ENCODE results near the gene NAALADL2. TPM values are rescaled to one million over a fixed set of nuclear protein-coding genes. Genes with fewer than 3 reads are reported as not detected.

NAALADL2 gene
- polyA plus RNA-seq, 2 of the 4 experiments (the other 2 are of a cell fraction): 0.09 to 0.28 TPM

DNA sequence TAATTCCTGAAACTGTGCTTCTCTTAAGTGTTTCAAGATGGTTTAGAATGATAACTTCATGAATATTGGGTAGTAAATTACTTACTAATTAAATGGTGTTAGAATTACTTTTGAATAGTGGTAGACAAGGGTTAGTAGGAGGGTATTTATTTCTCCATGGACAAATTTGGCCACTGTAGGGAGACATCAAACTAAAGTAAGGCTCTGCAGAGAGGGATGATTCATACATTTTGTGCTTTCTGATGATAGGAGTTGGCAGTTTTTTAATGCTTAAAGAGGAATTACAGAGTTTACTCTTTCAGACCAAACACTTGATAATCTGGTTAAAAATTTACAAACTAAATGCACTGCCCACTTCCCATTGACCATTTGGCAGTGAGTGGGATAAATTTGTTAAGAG lies 127.6 kb downstream of the NAALADL2 start:
- DNase-seq (ENCODE audit: low read depth in 1 of 2, low spot score in 1 of 2) (no peak), ATAC-seq (no peak), FAIRE-seq (no peak)
- no peaks in the 10 kb centered on the region for H3K4me1 ChIP-seq
- no peak overlapping the region for H3K27ac ChIP-seq
- CTCF ChIA-PET: no interaction called here
- no peaks in the 10 kb centered on the region for H3K9me3 ChIP-seq
- POLR2A ChIA-PET: no interaction called here
- no peak overlapping the region for H3K4me3 ChIP-seq
- TF ChIP-seq MAFK (IDR thresholded peaks at IDR 0.05; ENCODE audit: partially characterized antibody): no peak
- TF ChIP-seq RFX5 (IDR thresholded peaks at IDR 0.05): no peak
- no peak for TF ChIP-seq BHLHE40 (IDR thresholded peaks at IDR 0.05; ENCODE audit: low read depth, low read length)
- TF ChIP-seq KDM1A (IDR thresholded peaks at IDR 0.05; ENCODE audit: low read depth): no peak
- no peak for TF ChIP-seq MYC (IDR thresholded peaks at IDR 0.05; ENCODE audit: borderline replicate concordance, low read length)
- no peak for TF ChIP-seq CBX2 (IDR thresholded peaks at IDR 0.05; ENCODE audit: borderline replicate concordance, low read depth)
- TF ChIP-seq, protein P1, sequence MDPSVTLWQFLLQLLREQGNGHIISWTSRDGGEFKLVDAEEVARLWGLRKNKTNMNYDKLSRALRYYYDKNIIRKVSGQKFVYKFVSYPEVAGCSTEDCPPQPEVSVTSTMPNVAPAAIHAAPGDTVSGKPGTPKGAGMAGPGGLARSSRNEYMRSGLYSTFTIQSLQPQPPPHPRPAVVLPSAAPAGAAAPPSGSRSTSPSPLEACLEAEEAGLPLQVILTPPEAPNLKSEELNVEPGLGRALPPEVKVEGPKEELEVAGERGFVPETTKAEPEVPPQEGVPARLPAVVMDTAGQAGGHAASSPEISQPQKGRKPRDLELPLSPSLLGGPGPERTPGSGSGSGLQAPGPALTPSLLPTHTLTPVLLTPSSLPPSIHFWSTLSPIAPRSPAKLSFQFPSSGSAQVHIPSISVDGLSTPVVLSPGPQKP (IDR thresholded peaks at IDR 0.05; ENCODE audit: low read depth, low read length): no peak
- TF ChIP-seq, protein P2, sequence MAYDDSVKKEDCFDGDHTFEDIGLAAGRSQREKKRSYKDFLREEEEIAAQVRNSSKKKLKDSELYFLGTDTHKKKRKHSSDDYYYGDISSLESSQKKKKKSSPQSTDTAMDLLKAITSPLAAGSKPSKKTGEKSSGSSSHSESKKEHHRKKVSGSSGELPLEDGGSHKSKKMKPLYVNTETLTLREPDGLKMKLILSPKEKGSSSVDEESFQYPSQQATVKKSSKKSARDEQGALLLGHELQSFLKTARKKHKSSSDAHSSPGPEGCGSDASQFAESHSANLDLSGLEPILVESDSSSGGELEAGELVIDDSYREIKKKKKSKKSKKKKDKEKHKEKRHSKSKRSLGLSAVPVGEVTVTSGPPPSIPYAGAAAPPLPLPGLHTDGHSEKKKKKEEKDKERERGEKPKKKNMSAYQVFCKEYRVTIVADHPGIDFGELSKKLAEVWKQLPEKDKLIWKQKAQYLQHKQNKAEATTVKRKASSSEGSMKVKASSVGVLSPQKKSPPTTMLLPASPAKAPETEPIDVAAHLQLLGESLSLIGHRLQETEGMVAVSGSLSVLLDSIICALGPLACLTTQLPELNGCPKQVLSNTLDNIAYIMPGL (CRISPR knock-in tag; IDR thresholded peaks at IDR 0.05; ENCODE audit: borderline replicate concordance): no peak
- no peak for TF ChIP-seq ZNF302 (CRISPR knock-in tag; IDR thresholded peaks at IDR 0.05)
- TF ChIP-seq SREBF2 (IDR thresholded peaks at IDR 0.05): no peak
- TF ChIP-seq PHF8 (IDR thresholded peaks at IDR 0.05; ENCODE audit: borderline replicate concordance, low read depth): no peak
- no peak for TF ChIP-seq TP53 (CRISPR knock-in tag; IDR thresholded peaks at IDR 0.05)
- TF ChIP-seq, protein P3, sequence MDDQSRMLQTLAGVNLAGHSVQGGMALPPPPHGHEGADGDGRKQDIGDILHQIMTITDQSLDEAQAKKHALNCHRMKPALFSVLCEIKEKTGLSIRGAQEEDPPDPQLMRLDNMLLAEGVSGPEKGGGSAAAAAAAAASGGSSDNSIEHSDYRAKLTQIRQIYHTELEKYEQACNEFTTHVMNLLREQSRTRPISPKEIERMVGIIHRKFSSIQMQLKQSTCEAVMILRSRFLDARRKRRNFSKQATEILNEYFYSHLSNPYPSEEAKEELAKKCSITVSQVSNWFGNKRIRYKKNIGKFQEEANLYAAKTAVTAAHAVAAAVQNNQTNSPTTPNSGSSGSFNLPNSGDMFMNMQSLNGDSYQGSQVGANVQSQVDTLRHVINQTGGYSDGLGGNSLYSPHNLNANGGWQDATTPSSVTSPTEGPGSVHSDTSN (IDR thresholded peaks at IDR 0.05): no peak
- TF ChIP-seq POLR2AphosphoS2 (conservative IDR thresholded peaks at IDR 0.05; ENCODE audit: low read length): no peak
- TF ChIP-seq HEYL (CRISPR knock-in tag; IDR thresholded peaks at IDR 0.05): no peak
- TF ChIP-seq, protein P4, sequence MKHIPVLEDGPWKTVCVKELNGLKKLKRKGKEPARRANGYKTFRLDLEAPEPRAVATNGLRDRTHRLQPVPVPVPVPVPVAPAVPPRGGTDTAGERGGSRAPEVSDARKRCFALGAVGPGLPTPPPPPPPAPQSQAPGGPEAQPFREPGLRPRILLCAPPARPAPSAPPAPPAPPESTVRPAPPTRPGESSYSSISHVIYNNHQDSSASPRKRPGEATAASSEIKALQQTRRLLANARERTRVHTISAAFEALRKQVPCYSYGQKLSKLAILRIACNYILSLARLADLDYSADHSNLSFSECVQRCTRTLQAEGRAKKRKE (CRISPR knock-in tag; IDR thresholded peaks at IDR 0.05; ENCODE audit: low read depth): no peak
- no peak for TF ChIP-seq RAD21 (conservative IDR thresholded peaks at IDR 0.05 in 1 of 2, IDR thresholded peaks at IDR 0.05 in 1 of 2)
- TF ChIP-seq GATA3 (IDR thresholded peaks at IDR 0.05; ENCODE audit: borderline replicate concordance): no peak
- TF ChIP-seq ZC3H11A (IDR thresholded peaks at IDR 0.05): no peak
- H3K4me2 ChIP-seq: no peak overlapping the region

DNA sequence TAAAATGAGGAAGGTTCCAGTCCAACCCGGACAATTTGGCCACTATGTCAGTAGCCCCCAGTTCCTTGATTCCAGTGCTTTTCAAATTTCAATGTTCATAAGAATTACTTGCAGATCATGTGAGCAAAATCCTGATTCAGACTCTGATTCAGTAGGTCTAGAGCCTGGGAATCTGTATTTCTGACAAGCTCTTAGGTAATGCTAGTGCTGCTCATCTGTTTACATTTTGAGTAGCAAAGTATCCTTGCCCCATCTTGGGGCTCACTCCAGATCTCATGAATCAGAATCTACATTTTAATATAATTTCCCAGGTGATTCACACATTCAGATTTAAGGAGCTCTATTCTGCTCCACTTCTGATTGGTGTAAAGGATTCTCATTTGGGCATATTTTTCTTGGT lies 142.0 kb downstream of the NAALADL2 start:
- POLR2A ChIA-PET: no interaction called here
- ATAC-seq: no peak
- CTCF ChIA-PET: no interaction called here

More for the DNA sequence above, 142.0 kb downstream of the NAALADL2 start:
- H3K27ac ChIP-seq: no peak overlapping the region
- H3K9me3 ChIP-seq: no peaks in the 10 kb centered on the region
- 75% methylated on average over 1 of the region's 1 CpG for WGBS (ENCODE audit: missing lambda C conversion rate)
- TF ChIP-seq, protein P3 (IDR thresholded peaks at IDR 0.05): no peak
- TF ChIP-seq, protein P2 (CRISPR knock-in tag; IDR thresholded peaks at IDR 0.05; ENCODE audit: borderline replicate concordance): no peak
- TF ChIP-seq ZC3H11A (IDR thresholded peaks at IDR 0.05): no peak
- no peak for TF ChIP-seq HOXB5 (CRISPR knock-in tag; IDR thresholded peaks at IDR 0.05)
- TF ChIP-seq TP53 (CRISPR knock-in tag; IDR thresholded peaks at IDR 0.05): no peak
- TF ChIP-seq HDAC2 (IDR thresholded peaks at IDR 0.05): no peak
- TF ChIP-seq, protein P5, sequence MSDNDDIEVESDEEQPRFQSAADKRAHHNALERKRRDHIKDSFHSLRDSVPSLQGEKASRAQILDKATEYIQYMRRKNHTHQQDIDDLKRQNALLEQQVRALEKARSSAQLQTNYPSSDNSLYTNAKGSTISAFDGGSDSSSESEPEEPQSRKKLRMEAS (IDR thresholded peaks at IDR 0.05): no peak
- DNase-seq (ENCODE audit: low read depth in 1 of 2, low spot score in 1 of 2) (no peak), FAIRE-seq (no peak)
- H3K4me2 ChIP-seq: no peak overlapping the region
- no peaks in the 10 kb centered on the region for H3K4me1 ChIP-seq
- H3K4me3 ChIP-seq: no peak overlapping the region

All from A549 (cell line).